Jurkat, Clone E6-1 (cell line): ENCODE results near the gene CELA3B. TPM values are rescaled to one million over a fixed set of nuclear protein-coding genes. Genes with fewer than 3 reads are reported as not detected.
"Not testable (repeated sequence)": the region's sequence is repeated elsewhere in the genome, so short reads cannot be mapped to it uniquely, and the experiment has no call there.

Source experiments
- DNase-seq: peaks from one replicate; pipeline ENCODE4 v3.0.0-alpha.2; 2011; ENCODE audit warnings: low read depth, low spot score
- H3K4me3 ChIP-seq: 2 replicates; pipeline ENCODE4 v1.5.1; 2011; ENCODE audit warnings: mild to moderate bottlenecking, low read length, control low read depth, moderate library complexity
- polyA plus RNA-seq: library from polyadenylated mRNA; unstranded; fragments of >200 nt; gene quantifications from one replicate; pipeline ENCODE4 v1.2.1, GENCODE V29; 2012; ENCODE audit warnings: missing spikeins; ENCODE audit not compliant: insufficient read length, insufficient read depth

Gene CELA3B, protein sequence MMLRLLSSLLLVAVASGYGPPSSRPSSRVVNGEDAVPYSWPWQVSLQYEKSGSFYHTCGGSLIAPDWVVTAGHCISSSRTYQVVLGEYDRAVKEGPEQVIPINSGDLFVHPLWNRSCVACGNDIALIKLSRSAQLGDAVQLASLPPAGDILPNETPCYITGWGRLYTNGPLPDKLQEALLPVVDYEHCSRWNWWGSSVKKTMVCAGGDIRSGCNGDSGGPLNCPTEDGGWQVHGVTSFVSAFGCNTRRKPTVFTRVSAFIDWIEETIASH
- not detected for polyA plus RNA-seq

- not testable (repeated sequence) for DNase-seq, H3K4me3 ChIP-seq
These were observed at the start of gene CELA3B for GRCh38 chr1:21976703-21977239. TSS of gene CELA3B (plus strand) at chr1:21977022. CDS start at chr1:21977040, 18 bp downstream.

GRCh38 chr1:21927533-21928237 is 49.1 kb upstream of the CELA3B start:
- no peak for DNase-seq
- no peak overlapping the region for H3K4me3 ChIP-seq

GRCh38 chr1:21930080-21930571 is 46.7 kb upstream of the CELA3B start:
- H3K4me3 ChIP-seq: no peak overlapping the region
- no peak for DNase-seq

DNA sequence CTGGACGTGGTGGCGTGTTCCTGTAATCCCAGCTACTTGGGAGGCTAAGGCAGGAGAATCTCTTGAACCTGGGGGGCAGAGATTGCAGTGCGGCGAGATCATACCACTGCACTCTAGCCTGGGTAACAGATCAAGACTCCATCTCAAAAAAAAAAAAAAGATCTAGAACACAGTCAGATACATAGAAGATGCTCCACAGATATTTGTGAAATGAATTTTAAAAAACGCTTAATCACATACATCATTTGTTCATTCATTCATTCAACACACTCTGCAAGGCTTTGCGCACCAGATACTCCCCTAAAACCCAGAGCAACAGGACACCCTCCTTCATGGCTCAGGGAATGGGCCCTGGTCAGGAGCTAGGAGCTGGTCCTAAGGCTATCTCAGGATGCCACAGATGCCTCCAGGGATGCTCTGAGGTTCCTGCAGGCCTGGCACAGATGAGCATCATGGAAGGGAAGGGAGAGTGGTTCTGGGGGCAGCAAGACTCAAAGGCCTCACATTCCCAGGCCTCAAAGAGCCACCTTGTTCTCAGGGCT is 46.1 kb upstream of the CELA3B start:
- H3K4me3 ChIP-seq: no peak overlapping the region
- DNase-seq: no peak

- H3K4me3 ChIP-seq: no peak overlapping the region
- DNase-seq: no peak
These were observed 45.4 kb upstream of the CELA3B start for GRCh38 chr1:21931171-21932093.

GRCh38 chr1:21932127-21932526 is 44.7 kb upstream of the CELA3B start:
- H3K4me3 ChIP-seq: no peak overlapping the region
- no peak for DNase-seq

DNA sequence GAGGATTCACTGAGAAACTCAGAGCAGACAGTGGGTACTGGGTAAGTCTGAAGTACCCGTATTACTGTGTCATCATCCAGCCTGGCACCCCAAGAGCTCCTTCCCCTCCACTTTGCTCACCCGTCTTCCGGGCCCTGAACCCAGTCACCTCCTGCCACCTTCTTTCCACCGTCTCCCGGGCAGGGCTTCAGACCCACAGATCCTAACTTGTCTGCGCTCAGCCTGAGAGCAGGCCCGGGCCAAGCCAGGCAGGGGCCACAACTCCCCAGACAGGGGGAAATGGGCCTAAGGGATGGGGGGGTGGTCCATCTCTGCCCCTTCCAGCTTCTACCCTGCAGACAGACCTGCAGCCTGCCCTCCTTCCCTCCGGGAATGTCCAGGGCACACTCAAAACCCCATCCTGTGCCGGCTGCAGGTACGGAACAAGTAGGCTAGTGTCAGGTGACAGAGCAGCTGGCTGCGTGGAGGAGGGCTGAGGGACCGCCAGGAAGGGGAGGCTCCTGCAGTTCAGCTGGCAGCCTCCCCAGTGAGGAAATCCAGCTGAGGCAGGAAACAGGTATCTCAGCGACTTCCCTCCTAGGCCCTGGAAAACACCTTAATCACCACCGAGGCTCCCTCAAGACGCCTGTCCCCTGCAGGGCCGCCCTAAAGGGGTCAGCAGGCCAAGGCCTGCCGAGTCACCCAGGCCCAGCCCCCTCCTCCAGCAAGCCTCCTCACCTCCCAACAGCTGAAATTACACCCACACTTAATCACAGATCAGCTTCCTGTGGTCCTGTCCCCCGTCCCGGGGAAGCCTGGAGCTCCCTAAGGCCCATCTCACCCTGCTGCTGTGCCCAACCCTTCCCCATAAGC is 43.2 kb upstream of the CELA3B start:
- no peak for DNase-seq
- no peak overlapping the region for H3K4me3 ChIP-seq

DNA sequence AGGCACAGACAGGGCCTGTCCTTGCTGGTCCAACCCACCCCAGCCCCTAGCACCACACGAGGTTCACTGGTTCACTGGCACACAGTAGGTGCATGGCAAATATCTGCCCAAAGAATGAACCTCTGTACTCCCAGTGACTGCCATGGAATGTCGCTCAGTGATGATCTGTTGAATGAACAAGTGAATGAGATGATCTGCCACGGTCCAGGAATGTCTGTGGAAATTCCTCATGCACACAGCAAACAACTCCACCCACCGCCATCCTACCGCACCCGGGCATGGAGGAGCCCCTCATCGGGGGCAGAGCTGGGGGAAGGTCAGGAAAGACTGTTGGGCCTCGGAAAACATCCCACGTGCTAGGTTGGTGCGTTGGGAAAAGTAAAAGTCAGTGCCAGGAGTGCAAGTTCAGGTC is 41.4 kb upstream of the CELA3B start:
- no peak for DNase-seq
- H3K4me3 ChIP-seq: no peak overlapping the region

DNA sequence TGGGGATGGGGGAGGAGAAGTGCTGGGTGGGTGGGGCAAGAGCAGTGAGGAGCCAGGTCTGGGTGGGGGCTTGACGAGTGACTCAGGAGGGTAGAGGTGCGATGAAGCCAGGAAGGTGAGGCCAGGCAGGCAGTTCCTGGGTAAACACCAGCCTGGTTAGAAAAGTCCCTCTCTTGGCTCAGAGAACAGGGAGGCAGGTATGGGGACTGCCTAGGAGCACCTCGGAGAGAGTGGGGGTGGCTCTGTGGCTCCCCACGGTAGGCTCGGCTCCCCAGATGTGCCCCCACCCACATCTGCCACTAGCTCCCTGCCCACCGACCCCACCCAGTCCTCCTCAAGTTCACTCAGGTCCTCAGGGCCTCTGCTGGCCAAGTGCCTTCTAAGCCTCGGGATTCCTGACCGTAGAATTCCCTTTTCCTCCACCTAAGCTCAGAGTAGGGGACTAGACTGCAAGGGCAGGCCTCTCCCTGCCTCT is 40.9 kb upstream of the CELA3B start:
- no peak overlapping the region for H3K4me3 ChIP-seq

GRCh38 chr1:21936366-21937031 is 40.3 kb upstream of the CELA3B start:
- peak overlapping the region; percentile 23; the same call in 1 of the 2 replicates for H3K4me3 ChIP-seq
- no peak for DNase-seq

More for the DNA sequence above, 40.9 kb upstream of the CELA3B start:
- DNase-seq: no peak

- peak within 1 kb of the TSS; percentile 43 for H3K4me3 ChIP-seq
- DNase-seq: no peak
These were observed 39.8 kb upstream of the CELA3B start, which contains the start of gene HSPG2 for GRCh38 chr1:21937034-21937371. TSS of gene HSPG2 (minus strand) at chr1:21937310. CDS start at chr1:21937217, 93 bp downstream.

GRCh38 chr1:21937372-21938121 is 39.3 kb upstream of the CELA3B start:
- peak; percentile 33 for DNase-seq

DNA sequence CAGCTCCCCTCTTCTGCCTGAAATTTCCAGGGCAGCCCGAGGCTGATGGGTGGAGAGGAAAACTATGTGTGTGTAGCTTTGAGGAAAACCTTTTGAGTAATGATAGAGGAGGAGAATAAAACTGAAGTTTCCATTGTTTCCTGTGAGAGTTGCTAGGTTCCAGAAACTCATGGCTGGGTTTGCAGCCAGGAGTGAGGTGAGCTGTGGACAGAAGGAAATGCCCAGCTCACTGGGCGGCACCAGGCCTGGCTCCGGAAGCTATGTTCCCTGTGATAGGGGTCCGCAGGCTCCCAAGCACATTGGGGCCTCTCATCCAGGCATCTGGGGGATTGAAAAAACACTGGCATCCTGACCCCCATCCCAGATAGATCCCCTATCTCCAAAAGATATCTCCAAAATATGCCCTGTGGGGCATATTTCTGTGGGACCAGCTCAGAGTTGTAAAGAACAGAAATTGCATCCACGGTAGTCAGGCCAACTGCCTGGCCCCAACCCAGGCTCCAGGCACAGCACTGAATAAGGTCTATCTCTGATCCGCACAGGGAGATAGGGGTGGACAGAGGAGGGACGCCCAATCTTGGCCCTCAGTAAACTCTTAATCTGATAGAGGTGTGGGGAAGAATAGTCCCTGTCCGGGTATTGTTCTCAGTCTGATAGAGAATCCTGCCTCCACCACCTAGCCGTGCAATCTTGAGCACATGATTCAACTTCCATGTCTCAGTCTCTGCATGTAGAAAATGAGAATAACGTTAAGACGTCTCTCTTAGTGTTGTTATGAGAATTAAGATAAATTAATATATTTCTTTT is 37.9 kb upstream of the CELA3B start:
- DNase-seq: no peak
- H3K4me3 ChIP-seq: no peak overlapping the region

More at GRCh38 chr1:21937372-21938121, 39.3 kb upstream of the CELA3B start:
- H3K4me3 ChIP-seq: peak overlapping the region; percentile 43

DNA sequence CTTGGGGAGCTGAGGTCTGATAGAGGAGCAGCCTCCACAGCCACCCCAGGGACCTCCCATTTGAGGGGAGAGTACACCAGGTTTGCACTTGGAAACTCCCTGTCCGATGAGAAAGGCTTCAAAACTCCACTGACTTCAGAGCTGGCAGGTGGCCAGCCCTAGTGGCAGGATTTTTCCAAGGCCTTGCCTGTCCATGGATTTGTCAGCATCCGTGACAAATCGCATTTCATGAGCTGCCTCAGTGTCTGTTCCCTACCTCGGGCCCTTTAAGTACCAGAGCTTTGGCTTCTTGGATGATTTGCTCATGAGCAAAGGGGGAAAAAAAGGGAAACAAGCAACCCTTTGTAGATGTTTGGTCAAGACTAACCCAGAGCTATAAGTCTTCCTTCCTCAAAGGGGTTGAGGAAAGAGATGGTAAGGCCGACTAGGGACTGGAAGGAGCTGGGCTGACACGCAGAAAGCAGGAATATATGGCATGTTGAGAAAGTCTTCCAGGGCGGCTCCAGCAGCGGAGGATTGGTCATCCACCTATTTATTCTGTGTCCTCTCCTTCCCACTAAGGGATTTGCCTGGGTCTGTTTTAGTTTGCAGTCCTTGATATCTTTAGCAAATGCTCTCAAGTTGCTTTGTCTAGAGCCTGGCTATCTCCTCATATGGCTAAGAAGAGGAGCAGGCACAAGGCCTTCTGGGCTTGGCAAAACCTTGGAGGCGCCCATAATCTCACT is 37.0 kb upstream of the CELA3B start:
- DNase-seq: no peak
- H3K4me3 ChIP-seq: no peak overlapping the region

DNA sequence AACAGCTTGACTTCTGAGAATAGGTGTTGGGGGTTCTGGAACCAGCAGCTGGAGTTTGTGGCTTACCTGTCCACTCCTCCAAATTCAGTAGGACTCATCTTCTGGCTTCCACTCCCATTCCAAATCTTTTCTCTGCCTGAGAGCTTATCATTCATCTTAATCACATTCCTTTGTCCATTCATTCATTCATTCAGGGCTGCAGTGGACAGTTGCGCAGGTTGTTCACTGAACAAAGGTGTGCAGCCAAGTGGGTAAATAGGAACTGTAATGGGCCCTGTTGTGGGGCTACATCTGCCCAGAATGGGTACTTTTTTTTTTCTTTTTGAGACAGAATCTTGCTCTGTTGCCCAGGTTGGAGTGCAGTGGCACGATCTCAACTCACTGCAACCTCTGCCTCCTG is 36.3 kb upstream of the CELA3B start:
- H3K4me3 ChIP-seq: no peak overlapping the region
- DNase-seq: no peak
